HG02610 (cell line): ENCODE measurements around the gene ASIC5.
"Not testable (repeated sequence)": the region's sequence is repeated elsewhere in the genome, so short reads cannot be mapped to it uniquely, and the experiment has no call there.

Source experiments
- ATAC-seq: cut with Tn5 transposase; IDR thresholded peaks from one replicate; pipeline ENCODE4 v1.9.1; 2021; ENCODE audit warnings: mild to moderate bottlenecking, moderate library complexity; ENCODE audit not compliant: unreplicated experiment

The ASIC5 gene

DNA sequence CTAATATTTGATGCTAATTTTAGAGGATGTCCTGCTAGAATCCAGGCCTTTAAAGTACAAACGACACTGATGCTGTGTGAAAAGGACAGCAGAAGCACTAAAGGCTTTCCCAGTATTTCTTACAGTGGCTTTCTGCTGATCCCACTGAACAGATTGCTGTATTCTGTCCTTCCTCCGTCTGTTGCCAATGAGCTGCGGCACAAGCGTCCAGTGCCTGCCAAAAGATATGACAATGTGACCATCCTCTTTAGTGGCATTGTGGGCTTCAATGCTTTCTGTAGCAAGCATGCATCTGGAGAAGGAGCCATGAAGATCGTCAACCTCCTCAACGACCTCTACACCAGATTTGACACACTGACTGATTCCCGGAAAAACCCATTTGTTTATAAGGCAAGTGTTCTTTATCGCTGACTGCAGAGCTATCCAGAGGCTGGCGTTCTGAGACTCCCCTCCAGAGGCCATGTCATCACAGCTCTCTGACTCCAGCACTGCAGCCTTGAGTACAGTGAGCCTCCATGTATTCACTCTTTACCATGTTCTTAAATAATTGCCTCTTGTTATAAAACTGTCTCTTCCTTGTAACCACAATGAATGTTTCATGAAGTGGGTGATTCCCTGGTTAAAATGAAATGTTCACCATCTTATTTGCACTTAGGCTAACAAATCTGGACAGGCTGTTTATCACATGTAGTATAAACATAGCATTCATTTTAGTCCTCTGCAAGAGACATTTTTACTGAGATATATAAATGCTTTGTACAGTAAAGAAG is 63.7 kb downstream of the ASIC5 start:
- ATAC-seq = no peak

DNA sequence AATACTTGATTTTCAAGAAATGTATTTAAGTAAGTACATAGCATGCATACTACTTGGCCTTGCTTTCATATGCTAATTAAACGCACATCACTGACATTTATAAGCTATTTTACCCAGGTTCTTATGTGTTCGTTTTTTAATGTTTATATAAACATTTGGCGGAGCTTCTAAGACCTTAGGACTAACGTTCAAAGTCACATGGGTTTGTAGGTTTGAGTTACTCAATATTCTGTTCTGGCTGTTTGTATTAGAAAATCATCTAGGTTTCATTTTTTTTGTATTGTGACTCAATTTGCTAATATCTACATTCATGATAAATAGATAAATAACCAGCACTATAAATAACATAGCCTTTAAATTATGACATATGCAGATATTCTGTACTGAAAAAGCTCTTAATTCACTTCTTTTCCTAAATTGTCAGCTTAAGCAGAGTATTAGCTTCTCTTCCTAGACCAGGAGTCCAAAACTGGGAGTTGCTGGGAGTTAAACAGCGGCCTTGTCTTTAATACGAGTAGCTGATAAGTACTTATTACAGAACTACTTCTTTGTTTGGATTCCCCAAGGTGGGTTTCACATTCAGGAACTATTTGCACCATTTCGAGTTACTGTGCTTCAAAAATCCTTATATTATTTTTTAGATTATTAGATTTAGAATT is 65.3 kb downstream of the ASIC5 start:
- no peak for ATAC-seq

GRCh38 chr4:155799794-155800123 is 66.3 kb downstream of the ASIC5 start:
- no peak for ATAC-seq

DNA sequence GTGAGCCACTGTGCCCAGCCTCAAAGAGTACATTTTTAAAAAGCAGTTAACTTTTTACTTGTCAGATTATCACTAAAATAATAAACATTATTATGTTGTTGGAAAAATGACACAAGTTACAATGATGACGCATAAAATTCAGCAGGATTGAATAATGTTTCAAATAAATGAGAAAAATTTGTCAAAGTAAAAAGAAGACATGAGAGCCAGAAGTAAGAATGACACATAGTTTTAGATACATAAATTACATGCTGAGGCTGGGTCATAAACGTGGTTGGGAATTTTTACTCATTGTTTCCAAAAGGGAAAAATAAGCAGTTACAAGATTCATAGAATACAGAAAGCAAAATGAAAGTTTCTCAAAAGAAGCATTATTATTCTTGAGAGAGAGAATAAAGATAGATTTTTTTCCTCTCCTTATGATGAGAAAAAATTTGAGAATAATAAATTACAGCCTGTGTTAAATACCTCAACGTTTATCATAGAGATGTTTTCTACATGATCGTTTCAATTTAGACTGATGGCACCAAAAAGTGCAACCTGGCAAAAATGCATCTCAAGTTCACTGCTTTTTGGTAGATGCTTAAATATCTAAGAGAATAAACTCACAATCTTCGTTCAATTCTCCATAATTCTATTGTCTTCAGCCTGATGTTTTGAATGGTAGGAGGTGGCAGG is 66.8 kb downstream of the ASIC5 start:
- no peak for ATAC-seq

- ATAC-seq = not testable (repeated sequence)
Measured at GRCh38 chr4:155797581-155797980, 68.5 kb downstream of the ASIC5 start.

- ATAC-seq = peak; percentile 58
Measured at GRCh38 chr4:155795991-155796390, 70.1 kb downstream of the ASIC5 start.

GRCh38 chr4:155794589-155795236 is 71.4 kb downstream of the ASIC5 start:
- no peak for ATAC-seq

DNA sequence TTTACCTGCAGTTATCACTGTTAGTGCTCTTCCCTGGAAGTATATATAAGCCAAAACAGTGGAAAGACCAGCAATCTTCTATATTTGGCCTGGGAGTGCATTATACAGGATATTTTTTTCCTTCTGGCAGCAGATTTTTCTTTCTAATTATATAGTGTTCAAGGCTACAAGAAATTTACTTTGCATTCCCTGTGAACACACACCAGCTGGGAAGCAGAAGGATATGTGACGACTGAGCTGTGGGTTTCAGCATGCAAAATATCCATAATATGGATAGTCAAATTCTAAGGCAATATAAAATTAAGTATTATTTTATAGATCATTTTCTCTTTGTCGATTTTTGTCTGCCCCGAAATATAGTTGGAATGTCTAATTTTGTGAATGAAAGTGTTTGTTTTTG is 76.1 kb downstream of the ASIC5 start:
- ATAC-seq = no peak

DNA sequence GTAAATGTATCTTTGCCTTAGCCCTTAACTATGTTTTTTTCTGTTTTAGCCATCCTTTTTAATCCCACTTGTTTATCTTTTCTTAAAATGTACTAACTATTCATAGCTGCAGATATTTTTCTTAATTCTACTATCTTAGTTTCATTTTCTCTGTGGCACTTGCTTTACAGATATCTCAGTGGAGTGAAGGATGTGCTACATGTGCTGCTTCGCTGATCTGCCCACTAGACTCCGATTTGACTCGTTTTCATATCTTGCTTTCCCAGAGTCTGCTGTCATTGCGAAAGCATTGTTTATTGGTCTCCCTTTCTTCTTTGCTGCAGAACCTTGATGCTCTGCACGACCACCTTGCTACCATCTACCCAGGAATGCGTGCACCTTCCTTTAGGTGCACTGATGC is 76.7 kb downstream of the ASIC5 start:
- peak; percentile 42 for ATAC-seq

DNA sequence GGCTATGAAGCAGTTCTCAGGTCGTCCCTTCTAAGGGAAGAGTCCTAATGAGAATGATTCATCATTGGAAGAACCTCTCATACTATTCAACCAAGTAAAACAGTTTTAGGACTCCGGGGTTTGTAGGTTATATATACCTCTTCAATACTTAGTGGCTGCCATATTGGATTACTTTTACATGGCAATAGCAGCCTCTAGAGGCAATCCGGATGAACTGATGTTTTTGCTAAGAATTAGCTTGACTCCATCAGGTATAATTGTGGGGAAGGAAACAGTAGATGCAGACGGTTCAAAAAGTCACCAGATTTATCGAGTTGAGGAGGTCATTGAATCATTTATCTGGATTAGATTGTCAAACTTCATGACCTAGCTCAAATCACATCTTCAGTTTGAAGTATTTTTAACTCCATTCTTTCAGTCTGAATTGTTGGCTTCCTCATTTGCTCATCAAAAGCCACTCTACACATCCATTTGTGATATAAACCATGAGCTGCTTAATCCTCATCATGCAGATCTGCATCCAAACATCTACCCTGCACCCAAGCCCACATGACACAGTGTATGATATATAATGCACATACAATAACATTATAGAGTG is 78.9 kb downstream of the ASIC5 start:
- peak; percentile 94 for ATAC-seq

DNA sequence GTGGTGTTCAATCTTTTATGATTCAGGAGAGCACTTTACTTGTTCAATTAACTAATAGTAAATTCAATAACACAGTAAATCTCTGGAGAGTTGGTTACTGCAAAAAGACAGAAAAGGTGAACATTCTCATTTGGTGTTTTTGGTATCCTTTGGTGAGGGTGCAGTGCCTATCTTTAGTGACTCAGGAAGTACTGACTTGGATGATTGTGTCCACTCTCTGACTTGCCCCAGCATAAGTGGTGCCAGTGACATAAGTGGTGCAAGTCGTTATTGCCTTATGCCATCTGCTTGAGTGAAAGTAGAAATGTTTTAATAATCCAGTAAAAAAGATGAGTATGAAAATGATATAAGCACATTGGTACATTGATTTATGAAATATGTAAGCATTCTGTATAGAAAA is 80.2 kb downstream of the ASIC5 start:
- no peak for ATAC-seq

GRCh38 chr4:155784637-155785036 is 81.4 kb downstream of the ASIC5 start:
- ATAC-seq = no peak

- ATAC-seq = no peak
Measured at GRCh38 chr4:155781249-155781831, 84.7 kb downstream of the ASIC5 start.

- ATAC-seq = no peak
Measured at GRCh38 chr4:155780775-155781174, 85.3 kb downstream of the ASIC5 start.
